G401.6 (cell line): ENCODE measurements around the gene DNAJC8.
A peak's percentile ranks its signal among the peaks of the same experiment; 100 is the strongest.

Experiments
- FAIRE-seq: peaks from 2 replicates; lab custom pipeline; 2012; peaks lifted over from hg19 to GRCh38; lab: Jason Lieb, UNC

Gene DNAJC8

GRCh38 chr1:28249013-28249865, 16.4 kb upstream of the DNAJC8 start:
- no peak for FAIRE-seq

GRCh38 chr1:28248273-28249012, 15.6 kb upstream of the DNAJC8 start:
- peak; percentile 90 for FAIRE-seq

- FAIRE-seq, result no peak
Measured at GRCh38 chr1:28247612-28248272, 14.9 kb upstream of the DNAJC8 start.

DNA sequence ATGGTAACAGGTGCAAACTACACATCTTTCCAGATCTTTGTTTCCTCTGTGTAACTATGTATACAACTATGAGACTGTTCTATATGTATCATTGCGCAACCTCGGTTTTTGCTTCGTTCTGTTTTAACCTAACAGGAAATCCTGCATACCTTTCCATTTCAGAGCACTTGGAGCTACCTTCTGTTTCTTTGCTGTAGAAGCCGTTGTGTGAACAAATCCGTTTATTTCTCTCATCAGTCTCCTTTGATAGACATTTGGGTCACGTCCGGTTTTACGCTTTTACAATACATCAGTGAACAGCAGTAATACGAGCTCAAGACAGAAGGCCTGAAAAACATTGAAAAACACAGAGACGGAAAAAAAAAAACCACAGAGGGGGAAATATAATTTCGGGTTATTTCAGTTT, 13.6 kb upstream of the DNAJC8 start:
- FAIRE-seq, result no peak

DNA sequence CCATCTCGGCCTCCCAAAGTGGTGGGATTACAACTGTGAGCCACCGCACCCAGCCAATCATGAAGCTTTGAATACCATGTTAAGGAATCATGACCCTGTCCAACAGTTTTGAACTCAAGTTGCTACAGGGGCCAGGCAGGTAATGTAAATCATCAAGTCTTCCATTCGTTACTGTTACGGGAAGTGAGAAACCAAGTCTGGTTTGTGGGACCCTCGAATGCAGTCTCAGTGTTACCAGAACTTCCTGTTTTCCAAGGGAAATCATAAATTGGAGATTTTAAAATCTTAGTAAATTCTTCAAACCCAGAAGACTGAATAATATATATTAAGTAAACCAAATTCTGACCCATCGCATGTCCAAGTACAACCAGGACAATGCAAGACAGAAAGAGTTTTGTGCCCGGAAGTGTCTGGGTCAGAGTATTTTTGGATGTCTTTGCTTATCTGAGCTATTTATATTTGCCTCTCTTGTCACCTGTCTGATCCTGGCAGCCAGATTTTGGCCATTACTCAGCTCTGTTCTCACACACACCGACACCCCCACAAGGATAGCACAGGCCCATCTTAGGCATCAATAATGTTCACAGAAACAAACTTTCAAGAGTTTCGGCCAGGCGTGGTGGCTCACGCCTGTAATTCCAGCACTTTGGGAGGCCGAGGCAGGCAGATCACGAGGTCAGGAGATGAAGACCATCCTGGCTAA, 11.9 kb upstream of the DNAJC8 start:
- no peak for FAIRE-seq

- no peak for FAIRE-seq
Measured at GRCh38 chr1:28243685-28244311, 11.0 kb upstream of the DNAJC8 start.

GRCh38 chr1:28241638-28242241, 8.9 kb upstream of the DNAJC8 start:
- FAIRE-seq, result no peak

DNA sequence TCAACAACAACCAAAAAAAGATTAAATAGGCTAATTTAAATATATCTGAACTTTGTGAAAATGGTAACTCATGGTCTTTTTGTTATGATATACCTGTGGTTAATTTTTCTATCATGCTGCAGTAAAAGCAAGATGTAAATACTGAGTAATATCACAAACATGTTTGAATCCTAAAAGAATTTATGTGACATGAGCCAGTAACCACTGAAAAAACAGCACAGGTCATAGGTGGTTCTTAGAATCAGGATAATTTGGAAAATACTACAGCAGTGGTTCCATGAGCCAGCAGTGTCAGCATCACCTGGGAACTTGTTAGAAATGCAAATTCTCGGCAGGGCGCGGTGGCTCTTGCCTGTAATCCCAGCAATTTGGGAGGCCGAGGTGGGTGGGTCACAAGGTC, 7.2 kb upstream of the DNAJC8 start:
- FAIRE-seq, result no peak

DNA sequence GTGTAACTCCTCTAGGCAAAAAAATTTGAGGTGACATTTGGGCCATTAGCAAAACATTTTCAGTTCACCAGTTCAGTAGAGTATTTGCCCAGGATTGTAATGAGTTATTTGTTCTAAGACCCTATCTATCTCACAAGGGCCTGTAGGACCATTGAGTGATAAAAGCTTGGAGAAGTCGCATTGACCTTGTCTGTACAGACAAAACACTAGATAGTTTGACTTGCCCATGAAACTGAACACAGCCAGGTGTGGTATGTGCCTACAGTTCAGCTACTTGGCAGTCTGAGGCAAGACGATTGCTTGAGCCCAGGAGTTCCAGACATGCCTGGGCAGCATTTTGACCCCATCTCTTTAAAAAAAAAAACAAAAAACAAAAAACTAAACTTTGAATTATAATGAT, 6.2 kb upstream of the DNAJC8 start:
- no peak for FAIRE-seq

- FAIRE-seq, result no peak
Measured at GRCh38 chr1:28236656-28237322, 4.0 kb upstream of the DNAJC8 start.

DNA sequence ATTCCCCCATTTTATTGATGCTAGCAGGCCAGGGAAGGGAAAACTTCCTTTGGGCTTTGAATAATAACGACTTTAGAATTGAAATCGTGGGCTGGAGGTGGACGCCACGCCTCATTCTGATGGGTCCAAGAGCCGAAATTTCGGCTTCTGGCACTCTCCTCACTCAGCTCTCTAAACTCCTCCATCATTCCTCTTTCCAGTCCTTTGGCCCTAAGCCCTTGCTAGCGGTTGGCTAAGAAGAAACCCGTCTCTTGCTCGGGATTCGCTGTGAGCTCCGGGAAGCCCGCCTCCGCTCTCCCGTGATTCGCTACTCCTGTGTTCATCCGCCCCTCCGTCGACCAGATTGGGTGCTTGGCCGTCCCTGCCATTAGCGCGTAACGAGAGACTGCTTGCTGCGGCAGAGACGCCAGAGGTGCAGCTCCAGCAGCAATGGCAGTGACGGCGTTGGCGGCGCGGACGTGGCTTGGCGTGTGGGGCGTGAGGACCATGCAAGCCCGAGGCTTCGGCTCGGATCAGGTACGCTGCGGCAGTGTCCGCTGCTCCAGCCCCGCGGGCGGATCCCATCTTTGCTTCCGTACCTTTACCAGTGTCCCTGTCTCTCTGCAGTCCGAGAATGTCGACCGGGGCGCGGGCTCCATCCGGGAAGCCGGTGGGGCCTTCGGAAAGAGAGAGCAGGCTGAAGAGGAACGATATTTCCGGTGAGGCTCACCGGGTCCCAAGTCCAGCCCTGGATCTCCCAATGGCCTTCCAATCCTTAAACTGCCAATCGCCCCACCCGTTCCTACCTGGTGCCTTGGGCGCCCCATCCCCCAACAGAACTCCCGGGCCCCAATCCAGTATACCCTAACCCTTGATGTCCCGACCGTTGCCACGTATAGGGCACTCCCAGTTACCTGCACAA, 3.2 kb upstream of the DNAJC8 start, which contains the start of gene ATP5IF1:
Gene ATP5IF1, plus strand, starts transcription at position 370 of the 901 bp plus-strand sequence. Its CDS starts 60 bp downstream, at position 430.
- peak; percentile 97 for FAIRE-seq

- no peak for FAIRE-seq
Measured at GRCh38 chr1:28233264-28233606, 406 bp upstream of the DNAJC8 start.

DNA sequence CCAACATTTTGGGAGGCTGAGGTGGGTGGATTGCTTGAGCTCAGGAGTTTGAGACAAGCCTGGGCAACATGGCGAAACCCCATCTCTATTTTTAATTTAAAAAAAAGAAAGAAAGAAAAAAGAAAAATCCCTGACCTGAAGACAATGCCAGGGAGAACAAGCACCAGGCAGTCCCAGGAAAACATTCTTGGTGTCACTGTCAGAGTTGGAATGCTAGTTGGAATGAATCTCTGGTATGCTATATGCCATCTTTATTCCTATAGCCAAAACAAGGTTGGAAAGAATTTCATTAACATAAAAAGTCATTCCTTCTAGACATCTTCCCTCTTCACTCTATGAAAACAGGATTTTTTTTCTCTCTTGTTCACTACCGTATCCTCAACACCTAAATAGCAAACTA, 2.8 kb downstream of the DNAJC8 start:
- FAIRE-seq, result no peak

DNA sequence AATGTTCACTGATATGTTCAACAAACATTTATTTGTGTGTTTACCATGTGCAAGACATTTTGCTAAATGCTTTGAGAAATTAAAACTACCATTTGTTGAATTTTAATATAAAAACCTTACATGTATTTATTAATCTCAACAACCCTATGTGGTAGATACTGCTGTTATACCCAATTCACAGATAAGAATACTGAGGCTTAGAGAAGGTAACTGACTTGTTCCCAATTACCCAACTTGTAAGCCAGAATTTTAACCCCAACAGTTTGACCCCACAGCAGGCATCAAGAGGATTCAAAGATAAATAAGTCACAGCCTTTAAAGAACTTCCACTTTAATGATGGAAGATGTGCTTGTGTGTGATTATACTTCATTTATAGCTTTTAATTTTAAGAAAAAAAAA, 3.7 kb downstream of the DNAJC8 start:
- FAIRE-seq, result no peak

- no peak for FAIRE-seq
Measured at GRCh38 chr1:28213315-28213714, 19.5 kb downstream of the DNAJC8 start.

- no peak for FAIRE-seq
Measured at GRCh38 chr1:28209700-28210099, 23.1 kb downstream of the DNAJC8 start.

GRCh38 chr1:28208818-28209441, 23.9 kb downstream of the DNAJC8 start:
- peak; percentile 92 for FAIRE-seq

- FAIRE-seq, result no peak
Measured at GRCh38 chr1:28205243-28205642, 27.6 kb downstream of the DNAJC8 start.

DNA sequence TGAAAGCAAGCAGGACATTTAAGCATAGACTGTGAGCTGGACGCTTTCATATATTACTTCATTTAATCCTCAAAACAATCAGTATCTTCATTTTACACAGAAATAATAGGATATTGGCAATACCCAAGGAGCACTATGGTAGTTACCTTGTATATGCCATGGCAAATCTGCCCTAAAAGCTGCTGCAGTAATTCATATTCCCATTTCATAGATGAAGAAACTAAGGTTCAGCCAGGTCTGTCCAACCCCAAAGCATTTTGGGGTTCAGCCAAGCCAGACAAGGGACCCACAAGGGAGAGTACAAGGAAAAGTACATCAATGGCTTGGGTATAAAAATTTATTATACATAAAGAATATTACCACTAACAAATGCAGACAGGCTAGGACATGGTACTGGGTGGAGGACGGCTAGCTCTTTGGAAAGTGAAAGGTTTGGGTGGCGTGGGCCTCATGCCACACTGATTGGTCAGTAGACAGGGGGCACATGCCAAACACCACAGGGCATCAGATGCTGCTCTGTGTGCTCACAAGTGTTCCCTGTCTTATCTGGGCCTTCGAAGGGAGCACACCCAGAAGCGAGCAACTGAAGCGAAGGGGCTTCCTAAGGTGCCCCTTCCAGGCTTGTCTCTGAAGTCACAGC, 32.5 kb downstream of the DNAJC8 start:
- no peak for FAIRE-seq
